ENCODE results near the gene NMRK2.

NMRK2 gene

GRCh38 chr19:3982701-3983541 is 50.1 kb downstream of the NMRK2 start:
- no peak for DNase-seq

- no peak for DNase-seq
These were observed 50.7 kb downstream of the NMRK2 start for GRCh38 chr19:3983542-3983914.

- DNase-seq = no peak
These were observed 51.2 kb downstream of the NMRK2 start for GRCh38 chr19:3983936-3984583.

GRCh38 chr19:3984584-3984907 is 51.7 kb downstream of the NMRK2 start:
- no peak for DNase-seq

GRCh38 chr19:3984908-3985642 is 52.2 kb downstream of the NMRK2 start, which contains the start of gene EEF2:
Gene EEF2 (minus strand): TSS chr19:3985463. CDS start chr19:3985380, 83 bp downstream.
- DNase-seq = peak; percentile 87 to 94

GRCh38 chr19:3985643-3986259 is 52.9 kb downstream of the NMRK2 start:
- no peak for DNase-seq

GRCh38 chr19:3986260-3987041 is 53.6 kb downstream of the NMRK2 start:
- DNase-seq = no peak

- peak; percentile 86 to 88 for DNase-seq
These were observed 54.9 kb downstream of the NMRK2 start for GRCh38 chr19:3987619-3988371.

- no peak for DNase-seq
These were observed 57.9 kb downstream of the NMRK2 start for GRCh38 chr19:3990815-3991117.

Measured in stimulated activated CD4-positive, alpha-beta T cell treated with anti-CD3 and anti-CD28 coated beads, Interleukin-2, amount 100 ng/mL, for 48 hours (primary cell).